ENCODE results near the gene TAF1. TPM values are rescaled to one million over a fixed set of nuclear protein-coding genes. Genes with fewer than 3 reads are reported as not detected.

The TAF1 gene
- polyA plus RNA-seq, 1 donor (not counting 4 experiments of a cell fraction or from before 2014, with no cell fraction given), result 13.3 TPM

- Histone ChIP-seq H3K4me1 (ENCODE audit: control insufficient read depth, extremely low read depth, insufficient read depth, low read length) (no peaks in the 10 kb centered on the region), H3K9me1 (ENCODE audit: control insufficient read depth, extremely low read depth, insufficient read depth, low read length) (no peaks in the 10 kb centered on the region), H3K9ac (ENCODE audit: control insufficient read depth, extremely low read depth, insufficient read depth, low read length) (no peak overlapping the region), H3K4me2 (ENCODE audit: control insufficient read depth, extremely low read depth, insufficient read depth, low read depth, low read length) (no peak overlapping the region), H3K27me3 (ENCODE audit: control insufficient read depth, extremely low read depth, insufficient read depth, low read length) (no peaks in the 10 kb centered on the region), H3K79me2 (ENCODE audit: control insufficient read depth, insufficient read depth, low read length) (no peaks in the 10 kb centered on the region), H3K36me3 (ENCODE audit: control insufficient read depth in 2 of 2, extremely low read depth in 1 of 2, insufficient read depth in 2 of 2, low read length in 2 of 2) (no peaks in the 10 kb centered on the region), H3K27ac (ENCODE audit: control insufficient read depth, insufficient read depth, low read length) (no peak overlapping the region), H3K4me3 (ENCODE audit: control insufficient read depth in 2 of 3, extremely low read depth in 1 of 3, insufficient read depth in 2 of 3, low read depth in 1 of 3, low read length in 3 of 3) (no peak overlapping the region), H2AFZ (ENCODE audit: control insufficient read depth, low read length) (no peak overlapping the region), H3K9me3 (ENCODE audit: control insufficient read depth, low read depth, low read length) (no peaks in the 10 kb centered on the region), H4K20me1 (ENCODE audit: control insufficient read depth, extremely low read depth, insufficient read depth, low read length) (no peaks in the 10 kb centered on the region)
- no peak for FAIRE-seq
- dilution Hi-C loops (cut with MboI; ENCODE audit: extremely low pct_ligation_motif_present, low sequenced_read_pairs), result no loop called here
- DNase-seq (ENCODE audit: low read depth, low spot score), result no peak
- TF ChIP-seq CTCF (optimal IDR thresholded peaks at IDR 0.05 in 1 of 3, IDR thresholded peaks at IDR 0.05 in 1 of 3, conservative IDR thresholded peaks at IDR 0.05 in 1 of 3; ENCODE audit: extremely low read depth in 1 of 3, insufficient read depth in 2 of 3, low read length in 3 of 3) (no peak), EZH2 (IDR thresholded peaks at IDR 0.05; ENCODE audit: low read length) (no peak)
These were observed 138.2 kb downstream of the TAF1 start for GRCh38 chrX:71504346-71504745.

GRCh38 chrX:71509289-71509688 is 143.1 kb downstream of the TAF1 start:
- H3K4me2 ChIP-seq (ENCODE audit: control insufficient read depth, extremely low read depth, insufficient read depth, low read depth, low read length), result no peak overlapping the region
- H3K9me3 ChIP-seq (ENCODE audit: control insufficient read depth, low read depth, low read length), result no peaks in the 10 kb centered on the region
- H2AFZ ChIP-seq (ENCODE audit: control insufficient read depth, low read length), result no peak overlapping the region
- no peaks in the 10 kb centered on the region for H3K9me1 ChIP-seq (ENCODE audit: control insufficient read depth, extremely low read depth, insufficient read depth, low read length)
- TF ChIP-seq EZH2 (IDR thresholded peaks at IDR 0.05; ENCODE audit: low read length), result no peak
- TF ChIP-seq CTCF (optimal IDR thresholded peaks at IDR 0.05 in 1 of 3, IDR thresholded peaks at IDR 0.05 in 1 of 3, conservative IDR thresholded peaks at IDR 0.05 in 1 of 3; ENCODE audit: extremely low read depth in 1 of 3, insufficient read depth in 2 of 3, low read length in 3 of 3), result no peak
- no peaks in the 10 kb centered on the region for H4K20me1 ChIP-seq (ENCODE audit: control insufficient read depth, extremely low read depth, insufficient read depth, low read length)
- DNase-seq (ENCODE audit: low read depth, low spot score), result no peak
- no peaks in the 10 kb centered on the region for H3K4me1 ChIP-seq (ENCODE audit: control insufficient read depth, extremely low read depth, insufficient read depth, low read length)
- no peaks in the 10 kb centered on the region for H3K79me2 ChIP-seq (ENCODE audit: control insufficient read depth, insufficient read depth, low read length)
- FAIRE-seq, result no peak
- H3K27me3 ChIP-seq (ENCODE audit: control insufficient read depth, extremely low read depth, insufficient read depth, low read length), result no peaks in the 10 kb centered on the region
- H3K9ac ChIP-seq (ENCODE audit: control insufficient read depth, extremely low read depth, insufficient read depth, low read length), result no peak overlapping the region
- dilution Hi-C loops (cut with MboI; ENCODE audit: extremely low pct_ligation_motif_present, low sequenced_read_pairs), result no loop called here
- no peak overlapping the region for H3K27ac ChIP-seq (ENCODE audit: control insufficient read depth, insufficient read depth, low read length)
- no peaks in the 10 kb centered on the region for H3K36me3 ChIP-seq (ENCODE audit: control insufficient read depth in 2 of 2, extremely low read depth in 1 of 2, insufficient read depth in 2 of 2, low read length in 2 of 2)
- no peak overlapping the region for H3K4me3 ChIP-seq (ENCODE audit: control insufficient read depth in 2 of 3, extremely low read depth in 1 of 3, insufficient read depth in 2 of 3, low read depth in 1 of 3, low read length in 3 of 3)
